Colonic mucosa (tissue), 4 donors: ENCODE results near the gene MYDGF. TPM values are rescaled to one million over a fixed set of nuclear protein-coding genes. Genes with fewer than 3 reads are reported as not detected.
A peak's percentile ranks its signal among the peaks of the same experiment; 100 is the strongest.

Experiments used
- DNase-seq: peaks from one replicate; pipeline ENCODE4 v3.0.0-alpha.2; 2020
- H3K27ac ChIP-seq: fragments of 200-600 bp; one replicate; pipeline ENCODE4 v1.8.0; 2021
- H3K27me3 ChIP-seq: fragments of 200-600 bp; one replicate; pipeline ENCODE4 v1.8.0; 2021
- H3K36me3 ChIP-seq: fragments of 200-600 bp; one replicate; pipeline ENCODE4 v1.8.0; 2021
- H3K4me1 ChIP-seq: fragments of 200-600 bp; one replicate; pipeline ENCODE4 v1.8.0; 2021; ENCODE audit warnings: mild to moderate bottlenecking
- H3K4me3 ChIP-seq: fragments of 200-600 bp; one replicate; pipeline ENCODE4 v1.8.0; 2021
- H3K9ac ChIP-seq, 2 donors: one replicate each; pipeline ENCODE4 v1.7.0; 2013; ENCODE audit warnings: control low read depth in 2 of 2, low read depth in 2 of 2, low read length in 2 of 2
- H3K9me3 ChIP-seq: fragments of 200-600 bp; one replicate; pipeline ENCODE4 v1.8.0; 2021
- intact Hi-C: fragments of 100-400 bp; cut with DNase I; formaldehyde crosslinking; loops from one replicate; pipeline ENCODE4 v1.14.1; 2022
- total RNA-seq, 2 donors: library from RNA; stranded (reverse); fragmentation: NEBNext Ultra II Directional in 1 of 2; extraction: Animal tissue kit (Norgen Biotek cat#: 25700) in 1 of 2; gene quantifications; one replicate each; pipeline ENCODE4 v1.2.1, GENCODE V29; 2021
- TF ChIP-seq, protein P1 (sequence below): fragments of 200-600 bp; IDR thresholded peaks from one replicate; pipeline ENCODE4 v1.8.0; 2022; ENCODE audit warnings: antibody characterized with exemption, mild to moderate bottlenecking
- donor health status: healthy.
- donor health status: DM: no; HTN: no; CAD: no.
- donor health status: DM: no; HTN: no; CAD: no.

MYDGF gene
- total RNA-seq, 2 donors from 2014 or later = 108 to 182 TPM

DNA sequence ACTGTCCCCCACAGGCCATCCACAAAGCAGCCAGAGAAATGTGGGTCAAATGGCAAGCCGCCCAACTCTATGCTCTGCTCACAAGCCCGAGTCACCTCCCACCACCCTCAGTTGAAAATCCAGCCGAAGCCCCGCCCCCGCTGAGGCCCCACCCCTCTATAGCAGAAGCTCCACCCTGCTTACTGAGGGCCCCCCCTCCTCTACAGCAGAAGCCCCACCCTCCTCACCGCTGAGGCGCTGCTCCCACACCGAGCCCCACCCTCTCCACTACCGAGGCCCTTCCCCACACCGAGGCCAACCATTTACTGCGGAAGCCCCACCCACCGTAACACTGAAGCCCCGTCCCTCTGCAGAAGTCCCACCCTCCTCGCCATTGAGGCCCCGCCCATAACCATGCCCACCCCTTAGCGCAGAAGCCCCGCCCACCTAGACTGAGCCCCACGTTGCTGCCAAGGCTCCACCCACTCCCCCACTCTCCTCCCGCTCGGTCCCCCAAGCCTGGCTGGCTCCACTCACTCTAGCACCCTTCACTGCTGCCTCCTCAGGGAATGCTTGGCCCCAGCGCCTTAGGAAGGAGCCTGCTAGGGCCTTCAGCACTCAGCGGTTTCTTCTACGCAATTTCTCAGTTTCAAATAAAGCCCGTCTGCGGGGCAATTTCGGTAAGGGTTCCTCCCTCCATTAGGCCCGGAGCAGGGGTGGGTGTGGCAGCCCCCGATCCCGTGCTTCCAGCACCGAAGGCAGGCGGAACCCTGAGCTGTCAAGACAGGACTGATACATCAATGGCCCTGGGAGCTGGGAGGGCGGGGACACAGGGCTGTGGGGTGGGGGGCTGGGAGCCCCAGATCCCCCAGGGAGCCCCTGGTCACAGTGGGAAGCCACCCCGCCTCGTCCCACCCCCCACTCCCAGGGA is 9.0 kb upstream of the MYDGF start:
- Histone ChIP-seq H3K36me3 (peaks cover 13% of the 10 kb centered on the region), H3K27me3 (no peaks in the 10 kb centered on the region), H3K4me3 (no peak overlapping the region), H3K9me3 (no peaks in the 10 kb centered on the region), H3K4me1 (no peaks in the 10 kb centered on the region), H3K27ac (no peak overlapping the region), H3K9ac (no peak overlapping the region)
- DNase-seq = peak; percentile 31
- TF ChIP-seq, protein P1, sequence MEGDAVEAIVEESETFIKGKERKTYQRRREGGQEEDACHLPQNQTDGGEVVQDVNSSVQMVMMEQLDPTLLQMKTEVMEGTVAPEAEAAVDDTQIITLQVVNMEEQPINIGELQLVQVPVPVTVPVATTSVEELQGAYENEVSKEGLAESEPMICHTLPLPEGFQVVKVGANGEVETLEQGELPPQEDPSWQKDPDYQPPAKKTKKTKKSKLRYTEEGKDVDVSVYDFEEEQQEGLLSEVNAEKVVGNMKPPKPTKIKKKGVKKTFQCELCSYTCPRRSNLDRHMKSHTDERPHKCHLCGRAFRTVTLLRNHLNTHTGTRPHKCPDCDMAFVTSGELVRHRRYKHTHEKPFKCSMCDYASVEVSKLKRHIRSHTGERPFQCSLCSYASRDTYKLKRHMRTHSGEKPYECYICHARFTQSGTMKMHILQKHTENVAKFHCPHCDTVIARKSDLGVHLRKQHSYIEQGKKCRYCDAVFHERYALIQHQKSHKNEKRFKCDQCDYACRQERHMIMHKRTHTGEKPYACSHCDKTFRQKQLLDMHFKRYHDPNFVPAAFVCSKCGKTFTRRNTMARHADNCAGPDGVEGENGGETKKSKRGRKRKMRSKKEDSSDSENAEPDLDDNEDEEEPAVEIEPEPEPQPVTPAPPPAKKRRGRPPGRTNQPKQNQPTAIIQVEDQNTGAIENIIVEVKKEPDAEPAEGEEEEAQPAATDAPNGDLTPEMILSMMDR = no peak
- intact Hi-C loops = no loop called here

DNA sequence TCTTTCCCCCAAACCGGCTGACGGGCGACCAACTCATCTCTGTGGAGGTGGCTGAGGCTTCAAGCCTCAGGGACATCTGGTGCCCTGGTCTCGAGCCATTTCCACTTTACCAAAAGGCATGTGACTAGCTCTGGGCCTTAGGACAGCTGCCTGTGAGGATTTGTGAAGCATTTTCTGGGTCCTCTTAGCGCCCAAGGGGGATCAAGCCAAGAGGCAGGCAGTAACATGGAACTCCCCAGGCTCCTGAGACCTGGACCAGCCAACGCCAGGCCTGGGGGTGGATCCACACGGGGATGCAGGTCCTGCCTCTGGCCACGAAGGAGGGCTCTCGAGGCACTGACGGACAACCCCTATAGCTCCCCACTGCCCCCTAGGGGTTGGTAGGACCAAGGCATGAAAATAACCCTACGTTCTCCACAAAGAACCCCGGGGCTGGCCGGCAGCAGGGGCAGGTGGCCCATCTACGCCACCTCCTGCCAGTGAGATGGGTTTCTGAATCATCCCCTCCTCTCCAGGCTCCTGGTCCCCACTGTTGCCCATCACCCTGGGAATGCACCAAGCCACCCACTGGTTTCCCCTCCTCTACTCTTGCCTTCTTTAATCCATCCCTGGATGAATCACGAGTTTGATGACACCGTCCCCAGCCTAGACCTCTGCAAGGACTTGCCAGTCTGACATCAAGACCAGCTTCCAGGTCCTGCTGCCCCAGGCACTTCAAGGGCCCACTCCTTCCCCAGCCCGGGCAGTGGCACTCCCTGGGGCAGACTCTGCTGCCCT is 7.0 kb upstream of the MYDGF start:
- H3K9me3 ChIP-seq = no peaks in the 10 kb centered on the region
- DNase-seq = peak; percentile 38
- TF ChIP-seq, protein P1 = peak; percentile 28
- H3K27ac ChIP-seq = no peak overlapping the region
- no peak overlapping the region for H3K9ac ChIP-seq
- peaks cover 6% of the 10 kb centered on the region for H3K36me3 ChIP-seq
- H3K4me3 ChIP-seq = no peak overlapping the region
- no peaks in the 10 kb centered on the region for H3K4me1 ChIP-seq
- intact Hi-C loops = no loop called here
- H3K27me3 ChIP-seq = no peaks in the 10 kb centered on the region

DNA sequence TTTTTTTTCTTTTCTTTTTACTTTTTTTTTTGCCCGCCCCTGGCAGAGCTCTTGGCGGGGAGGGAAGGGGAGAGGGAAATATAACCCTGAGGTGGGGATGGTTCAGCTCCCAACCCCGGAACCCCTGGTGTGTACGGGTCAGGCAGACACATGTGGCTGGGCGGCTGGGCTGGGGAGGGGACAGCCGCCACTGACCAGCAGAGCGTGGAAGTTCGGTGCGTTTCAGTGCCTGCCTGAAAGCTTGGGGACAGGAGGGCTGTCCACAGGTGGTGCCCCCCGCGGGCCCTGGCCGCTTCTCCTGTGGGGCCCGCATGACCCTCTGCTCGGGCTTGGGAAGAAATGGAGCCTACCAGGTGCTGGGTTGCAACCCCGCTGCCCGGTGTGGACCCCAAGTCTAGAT is 5.2 kb upstream of the MYDGF start:
- TF ChIP-seq, protein P1 = no peak
- Histone ChIP-seq H3K9ac (no peak overlapping the region), H3K27me3 (no peaks in the 10 kb centered on the region), H3K4me1 (no peaks in the 10 kb centered on the region), H3K36me3 (peaks cover 6% of the 10 kb centered on the region), H3K27ac (no peak overlapping the region), H3K4me3 (no peak overlapping the region), H3K9me3 (no peaks in the 10 kb centered on the region)
- no peak for DNase-seq
- intact Hi-C loops = no loop called here

- Histone ChIP-seq H3K9ac (no peak overlapping the region), H3K27me3 (no peaks in the 10 kb centered on the region), H3K4me3 (no peak overlapping the region), H3K36me3 (peaks cover 6% of the 10 kb centered on the region), H3K4me1 (peaks cover 7% of the 10 kb centered on the region), H3K9me3 (no peaks in the 10 kb centered on the region), H3K27ac (no peak overlapping the region)
- TF ChIP-seq, protein P1 = no peak
- intact Hi-C loops = no loop called here
- DNase-seq = no peak
Observed at GRCh38 chr19:4673726-4674125, 3.6 kb upstream of the MYDGF start.

DNA sequence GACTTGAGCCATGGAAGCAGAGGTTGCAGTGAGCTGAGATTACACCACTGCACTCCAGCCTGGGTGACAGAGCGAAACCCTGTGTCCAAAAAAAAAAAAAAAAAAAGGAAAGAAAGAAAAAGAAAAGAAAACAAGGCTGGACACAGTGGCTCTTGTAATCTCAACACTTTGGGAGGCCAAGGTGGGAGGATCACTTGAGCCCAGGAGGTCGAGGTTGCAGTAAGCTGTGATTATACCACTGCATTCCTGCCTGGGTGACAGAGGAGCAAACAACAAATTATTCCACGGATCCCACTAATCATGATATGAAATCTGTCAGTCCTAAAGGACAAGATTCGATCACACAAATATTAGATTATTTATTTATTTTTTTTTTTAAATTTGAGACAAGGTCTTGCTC is 3.1 kb upstream of the MYDGF start:
- DNase-seq = no peak
- H3K27me3 ChIP-seq = no peaks in the 10 kb centered on the region
- no peak overlapping the region for H3K4me3 ChIP-seq
- TF ChIP-seq, protein P1 = no peak
- H3K27ac ChIP-seq = no peak overlapping the region
- no peaks in the 10 kb centered on the region for H3K9me3 ChIP-seq
- intact Hi-C loops = no loop called here
- H3K4me1 ChIP-seq = peaks cover 7% of the 10 kb centered on the region
- H3K36me3 ChIP-seq = peaks cover 6% of the 10 kb centered on the region
- no peak overlapping the region for H3K9ac ChIP-seq
